ENCODE results near the gene DCN.

GRCh38 chr12:91225316-91225715 lies 42.7 kb upstream of the DCN start:
- TF ChIP-seq CTCF (IDR thresholded peaks at IDR 0.05) (no peak), POLR2A (IDR thresholded peaks at IDR 0.05) (no peak)
